ENCODE results near the gene HSD11B2. TPM values are rescaled to one million over a fixed set of nuclear protein-coding genes. Genes with fewer than 3 reads are reported as not detected.
A peak's percentile ranks its signal among the peaks of the same experiment; 100 is the strongest.

Gene HSD11B2
- total and polyA plus RNA-seq, 5 donors from 2014 or later = not detected

- H3K36me3 Mint-ChIP-seq = peaks cover 16% of the 10 kb centered on the region
- Histone ChIP-seq H3K36me3 (ENCODE audit: control insufficient read depth, insufficient read depth, low read length) (peaks cover 37% of the 10 kb centered on the region), H3K27me3 (ENCODE audit: control insufficient read depth, insufficient read depth, low read length) (no peaks in the 10 kb centered on the region), H3K4me1 (ENCODE audit: control insufficient read depth, insufficient read depth, low read length, poor library complexity, severe bottlenecking) (no peaks in the 10 kb centered on the region), H3K9me3 (ENCODE audit: control insufficient read depth in 2 of 2, low read length in 2 of 2) (no peaks in the 10 kb centered on the region), H3K4me3 (ENCODE audit: low read depth, low read length) (no peak overlapping the region), H3K27ac (ENCODE audit: insufficient read depth, low read length, poor library complexity, severe bottlenecking) (no peak overlapping the region)
- peaks cover 0 to 8% (median 5%) of the 10 kb centered on the region in 4 donors for H3K4me1 Mint-ChIP-seq
- no peaks in the 10 kb centered on the region for H3K9me3 Mint-ChIP-seq
- no peak overlapping the region for H3K4me3 Mint-ChIP-seq
- DNase-seq (no peak), ATAC-seq (ENCODE audit: low read depth in 2 of 2) (no peak)
- H3K27me3 Mint-ChIP-seq = no peaks in the 10 kb centered on the region
- no peak overlapping the region for H3K27ac Mint-ChIP-seq
Measured at GRCh38 chr16:67448580-67448979, 17.7 kb downstream of the HSD11B2 start.

- H3K36me3 ChIP-seq (ENCODE audit: control insufficient read depth, insufficient read depth, low read length) = peaks cover 37% of the 10 kb centered on the region
- no peak overlapping the region for H3K27ac Mint-ChIP-seq
Measured at GRCh38 chr16:67449336-67449735, 18.4 kb downstream of the HSD11B2 start.

GRCh38 chr16:67449739-67450138 lies 18.8 kb downstream of the HSD11B2 start:
- H3K27ac ChIP-seq (ENCODE audit: insufficient read depth, low read length, poor library complexity, severe bottlenecking) = no peak overlapping the region
- Mint-ChIP-seq H3K4me3 (no peak overlapping the region), H3K27ac (no peak overlapping the region), H3K9me3 (no peaks in the 10 kb centered on the region), H3K4me1 (peaks cover 0 to 16% (median 8%) of the 10 kb centered on the region in 4 donors), H3K27me3 (no peaks in the 10 kb centered on the region), H3K36me3 (peaks cover 19% of the 10 kb centered on the region)
- H3K27me3 ChIP-seq (ENCODE audit: control insufficient read depth, insufficient read depth, low read length) = no peaks in the 10 kb centered on the region
- H3K9me3 ChIP-seq (ENCODE audit: control insufficient read depth in 2 of 2, low read length in 2 of 2) = no peaks in the 10 kb centered on the region
- ATAC-seq (ENCODE audit: low read depth in 2 of 2) = no peak
- H3K4me3 ChIP-seq (ENCODE audit: low read depth, low read length) = no peak overlapping the region
- no peaks in the 10 kb centered on the region for H3K4me1 ChIP-seq (ENCODE audit: control insufficient read depth, insufficient read depth, low read length, poor library complexity, severe bottlenecking)
- DNase-seq = no peak
- peaks cover 34% of the 10 kb centered on the region for H3K36me3 ChIP-seq (ENCODE audit: control insufficient read depth, insufficient read depth, low read length)

More at GRCh38 chr16:67449336-67449735, 18.4 kb downstream of the HSD11B2 start:
- Histone ChIP-seq H3K27me3 (ENCODE audit: control insufficient read depth, insufficient read depth, low read length) (no peaks in the 10 kb centered on the region), H3K9me3 (ENCODE audit: control insufficient read depth in 2 of 2, low read length in 2 of 2) (no peaks in the 10 kb centered on the region), H3K4me3 (ENCODE audit: low read depth, low read length) (no peak overlapping the region), H3K4me1 (ENCODE audit: control insufficient read depth, insufficient read depth, low read length, poor library complexity, severe bottlenecking) (no peaks in the 10 kb centered on the region), H3K27ac (ENCODE audit: insufficient read depth, low read length, poor library complexity, severe bottlenecking) (no peak overlapping the region)
- ATAC-seq (ENCODE audit: low read depth in 2 of 2) (no peak), DNase-seq (no peak)
- Mint-ChIP-seq H3K4me3 (no peak overlapping the region), H3K27me3 (no peaks in the 10 kb centered on the region), H3K9me3 (no peaks in the 10 kb centered on the region), H3K36me3 (peaks cover 16% of the 10 kb centered on the region), H3K4me1 (peaks cover 0 to 13% (median 7%) of the 10 kb centered on the region in 4 donors)

- Histone ChIP-seq H3K27me3 (ENCODE audit: control insufficient read depth, insufficient read depth, low read length) (no peaks in the 10 kb centered on the region), H3K4me3 (ENCODE audit: low read depth, low read length) (no peak overlapping the region), H3K9me3 (ENCODE audit: control insufficient read depth in 2 of 2, low read length in 2 of 2) (no peaks in the 10 kb centered on the region), H3K4me1 (ENCODE audit: control insufficient read depth, insufficient read depth, low read length, poor library complexity, severe bottlenecking) (no peaks in the 10 kb centered on the region), H3K36me3 (ENCODE audit: control insufficient read depth, insufficient read depth, low read length) (peaks cover 33% of the 10 kb centered on the region), H3K27ac (ENCODE audit: insufficient read depth, low read length, poor library complexity, severe bottlenecking) (no peak overlapping the region)
- no peak for ATAC-seq (ENCODE audit: low read depth in 2 of 2)
- no peak for DNase-seq
- H3K4me1 Mint-ChIP-seq = peaks cover 0 to 24% (median 15%) of the 10 kb centered on the region in 4 donors
- H3K9me3 Mint-ChIP-seq = no peaks in the 10 kb centered on the region
- H3K36me3 Mint-ChIP-seq = peaks cover 20% of the 10 kb centered on the region
- H3K27ac Mint-ChIP-seq = peak overlapping the region in 1 of 3 donors; percentile 80
- H3K4me3 Mint-ChIP-seq = no peak overlapping the region
- no peaks in the 10 kb centered on the region for H3K27me3 Mint-ChIP-seq
Measured at GRCh38 chr16:67451061-67451703, 20.3 kb downstream of the HSD11B2 start.

- H3K4me3 Mint-ChIP-seq = no peak overlapping the region
- no peaks in the 10 kb centered on the region for H3K9me3 ChIP-seq (ENCODE audit: control insufficient read depth in 2 of 2, low read length in 2 of 2)
- H3K27ac ChIP-seq (ENCODE audit: insufficient read depth, low read length, poor library complexity, severe bottlenecking) = no peak overlapping the region
- DNase-seq (no peak), ATAC-seq (ENCODE audit: low read depth in 2 of 2) (no peak)
- H3K27me3 ChIP-seq (ENCODE audit: control insufficient read depth, insufficient read depth, low read length) = no peaks in the 10 kb centered on the region
- H3K36me3 ChIP-seq (ENCODE audit: control insufficient read depth, insufficient read depth, low read length) = peaks cover 33% of the 10 kb centered on the region
- H3K4me1 ChIP-seq (ENCODE audit: control insufficient read depth, insufficient read depth, low read length, poor library complexity, severe bottlenecking) = no peaks in the 10 kb centered on the region
- H3K27ac Mint-ChIP-seq = peak overlapping the region in 1 of 3 donors; percentile 80
- no peak overlapping the region for H3K4me3 ChIP-seq (ENCODE audit: low read depth, low read length)
- H3K36me3 Mint-ChIP-seq = peaks cover 20% of the 10 kb centered on the region
- H3K4me1 Mint-ChIP-seq = peaks cover 0 to 30% (median 17%) of the 10 kb centered on the region in 4 donors
- H3K9me3 Mint-ChIP-seq = no peaks in the 10 kb centered on the region
- H3K27me3 Mint-ChIP-seq = no peaks in the 10 kb centered on the region
Measured at GRCh38 chr16:67451704-67452435, 20.9 kb downstream of the HSD11B2 start.

- Mint-ChIP-seq H3K4me1 (peaks cover 0 to 33% (median 20%) of the 10 kb centered on the region in 4 donors), H3K36me3 (peaks cover 18% of the 10 kb centered on the region), H3K27me3 (no peaks in the 10 kb centered on the region), H3K4me3 (no peak overlapping the region), H3K9me3 (no peaks in the 10 kb centered on the region), H3K27ac (peak overlapping the region in 2 of 3 donors; percentile 22 to 46)
- no peaks in the 10 kb centered on the region for H3K9me3 ChIP-seq (ENCODE audit: control insufficient read depth in 2 of 2, low read length in 2 of 2)
- no peak for DNase-seq
- ATAC-seq (ENCODE audit: low read depth in 2 of 2) = no peak
- H3K4me3 ChIP-seq (ENCODE audit: low read depth, low read length) = no peak overlapping the region
- no peaks in the 10 kb centered on the region for H3K4me1 ChIP-seq (ENCODE audit: control insufficient read depth, insufficient read depth, low read length, poor library complexity, severe bottlenecking)
- no peaks in the 10 kb centered on the region for H3K27me3 ChIP-seq (ENCODE audit: control insufficient read depth, insufficient read depth, low read length)
- H3K27ac ChIP-seq (ENCODE audit: insufficient read depth, low read length, poor library complexity, severe bottlenecking) = no peak overlapping the region
- H3K36me3 ChIP-seq (ENCODE audit: control insufficient read depth, insufficient read depth, low read length) = peaks cover 30% of the 10 kb centered on the region
Measured at GRCh38 chr16:67454104-67454503, 23.2 kb downstream of the HSD11B2 start.

- Mint-ChIP-seq H3K27me3 (no peaks in the 10 kb centered on the region), H3K4me3 (no peak overlapping the region), H3K4me1 (peaks cover 0 to 28% (median 17%) of the 10 kb centered on the region in 4 donors), H3K27ac (peak overlapping the region in 1 of 3 donors; percentile 59), H3K9me3 (no peaks in the 10 kb centered on the region), H3K36me3 (peaks cover 18% of the 10 kb centered on the region)
- H3K27ac ChIP-seq (ENCODE audit: insufficient read depth, low read length, poor library complexity, severe bottlenecking) = no peak overlapping the region
- H3K36me3 ChIP-seq (ENCODE audit: control insufficient read depth, insufficient read depth, low read length) = peaks cover 28% of the 10 kb centered on the region
- H3K27me3 ChIP-seq (ENCODE audit: control insufficient read depth, insufficient read depth, low read length) = no peaks in the 10 kb centered on the region
- no peaks in the 10 kb centered on the region for H3K4me1 ChIP-seq (ENCODE audit: control insufficient read depth, insufficient read depth, low read length, poor library complexity, severe bottlenecking)
- no peaks in the 10 kb centered on the region for H3K9me3 ChIP-seq (ENCODE audit: control insufficient read depth in 2 of 2, low read length in 2 of 2)
- no peak overlapping the region for H3K4me3 ChIP-seq (ENCODE audit: low read depth, low read length)
- no peak for ATAC-seq (ENCODE audit: low read depth in 2 of 2)
- no peak for DNase-seq
Measured at GRCh38 chr16:67454852-67455251, 23.9 kb downstream of the HSD11B2 start.
